ENCODE measurements around the gene C2orf15.

C2orf15 gene

DNA sequence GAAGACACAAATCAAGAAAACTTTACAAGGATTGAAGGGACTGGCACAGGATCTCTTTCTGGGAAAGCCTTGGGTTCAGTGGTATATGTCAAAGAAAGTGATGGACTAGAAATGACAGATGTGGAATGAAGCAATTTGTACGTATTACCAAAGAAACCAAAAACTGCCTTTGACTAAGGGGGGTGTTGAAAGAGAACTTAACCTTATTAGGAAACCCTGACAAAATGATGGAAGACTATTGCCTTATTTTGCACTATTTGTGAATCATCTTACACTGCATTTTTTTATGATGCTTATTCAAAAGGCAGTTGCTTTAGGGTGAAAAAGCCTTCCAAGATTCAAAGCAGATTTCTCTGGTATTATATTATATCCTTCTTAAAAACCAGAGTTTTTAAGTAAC is 9.2 kb downstream of the C2orf15 start (continued):
- TF ChIP-seq ZSCAN4 (tag by site-specific recombination; IDR thresholded peaks at IDR 0.05) (no peak), PRDM2 (tag by site-specific recombination; IDR thresholded peaks at IDR 0.05; ENCODE audit: borderline replicate concordance) (no peak), ZNF544 (tag by site-specific recombination; IDR thresholded peaks at IDR 0.05) (no peak), KLF7 (tag by site-specific recombination; IDR thresholded peaks at IDR 0.05; ENCODE audit: borderline replicate concordance) (no peak), REST (tag by site-specific recombination; IDR thresholded peaks at IDR 0.05) (no peak), GLI2 (tag by site-specific recombination; IDR thresholded peaks at IDR 0.05; ENCODE audit: borderline replicate concordance, low read depth) (no peak), ZNF18 (tag by site-specific recombination; IDR thresholded peaks at IDR 0.05) (no peak), ZNF600 (tag by site-specific recombination; IDR thresholded peaks at IDR 0.05) (no peak), KLF9 (tag by site-specific recombination; IDR thresholded peaks at IDR 0.05; ENCODE audit: low read depth) (no peak), ZNF26 (tag by site-specific recombination; IDR thresholded peaks at IDR 0.05) (no peak)
- TF ChIP-seq, protein P1, sequence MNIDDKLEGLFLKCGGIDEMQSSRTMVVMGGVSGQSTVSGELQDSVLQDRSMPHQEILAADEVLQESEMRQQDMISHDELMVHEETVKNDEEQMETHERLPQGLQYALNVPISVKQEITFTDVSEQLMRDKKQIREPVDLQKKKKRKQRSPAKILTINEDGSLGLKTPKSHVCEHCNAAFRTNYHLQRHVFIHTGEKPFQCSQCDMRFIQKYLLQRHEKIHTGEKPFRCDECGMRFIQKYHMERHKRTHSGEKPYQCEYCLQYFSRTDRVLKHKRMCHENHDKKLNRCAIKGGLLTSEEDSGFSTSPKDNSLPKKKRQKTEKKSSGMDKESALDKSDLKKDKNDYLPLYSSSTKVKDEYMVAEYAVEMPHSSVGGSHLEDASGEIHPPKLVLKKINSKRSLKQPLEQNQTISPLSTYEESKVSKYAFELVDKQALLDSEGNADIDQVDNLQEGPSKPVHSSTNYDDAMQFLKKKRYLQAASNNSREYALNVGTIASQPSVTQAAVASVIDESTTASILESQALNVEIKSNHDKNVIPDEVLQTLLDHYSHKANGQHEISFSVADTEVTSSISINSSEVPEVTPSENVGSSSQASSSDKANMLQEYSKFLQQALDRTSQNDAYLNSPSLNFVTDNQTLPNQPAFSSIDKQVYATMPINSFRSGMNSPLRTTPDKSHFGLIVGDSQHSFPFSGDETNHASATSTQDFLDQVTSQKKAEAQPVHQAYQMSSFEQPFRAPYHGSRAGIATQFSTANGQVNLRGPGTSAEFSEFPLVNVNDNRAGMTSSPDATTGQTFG (tag by site-specific recombination; IDR thresholded peaks at IDR 0.05; ENCODE audit: borderline replicate concordance) = no peak
